ENCODE results near the gene CDX1.

CDX1 gene

DNA sequence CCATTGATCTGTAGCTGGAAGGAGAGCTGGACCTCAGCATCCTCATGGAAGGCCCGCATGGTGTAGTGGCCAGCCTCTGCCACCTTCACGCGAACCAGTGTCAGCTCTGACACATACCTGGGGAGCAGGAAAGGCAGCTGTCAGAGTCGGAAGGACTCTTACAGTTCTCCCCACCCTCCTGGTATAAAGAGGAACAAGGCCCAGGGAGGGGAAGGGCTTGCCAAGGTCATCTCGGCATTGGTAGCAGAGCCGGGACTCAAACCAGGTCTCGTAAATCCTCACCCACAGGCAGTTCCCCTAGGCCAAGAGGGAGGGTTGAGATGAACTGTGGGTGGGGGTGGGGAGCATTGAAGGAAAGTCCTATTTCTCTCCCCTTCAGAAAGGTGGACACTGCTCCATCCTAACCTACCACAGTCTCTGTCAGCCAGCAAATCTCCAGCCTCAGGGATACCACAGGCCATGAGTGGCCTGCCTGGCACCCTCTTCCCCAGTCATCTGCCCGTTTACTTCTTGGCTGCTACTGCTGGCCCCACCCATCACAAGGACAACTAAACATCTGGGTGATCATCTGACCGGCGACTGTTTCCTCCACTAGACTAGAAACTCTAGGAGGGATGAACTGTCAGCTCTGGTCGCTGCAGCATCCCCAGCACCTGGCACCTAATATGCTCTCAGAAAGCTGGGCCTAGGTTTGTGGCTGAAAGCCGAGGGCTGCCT, 34.4 kb upstream of the CDX1 start:
- peak; percentile 28 for DNase-seq

DNA sequence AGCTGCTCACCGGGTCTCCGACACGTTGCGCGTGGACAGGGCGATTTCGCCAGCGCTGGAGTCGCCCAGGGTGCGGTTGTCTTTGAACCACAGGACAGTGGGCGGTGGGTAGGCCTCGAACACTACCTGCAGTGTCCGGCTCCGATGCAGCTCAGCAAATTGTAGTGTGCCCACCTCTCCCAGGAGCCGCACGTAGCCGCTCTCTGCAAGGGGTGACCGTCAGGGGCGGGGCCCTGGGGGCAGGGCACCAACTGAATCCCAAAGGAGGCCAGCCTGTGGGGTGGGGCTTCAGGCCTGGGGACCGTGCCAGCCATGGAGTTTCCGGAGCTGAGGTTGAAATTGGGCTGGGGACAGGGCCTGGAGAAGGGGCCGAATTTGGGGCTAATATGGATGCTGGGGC, 33.8 kb upstream of the CDX1 start:
- peak; percentile 24 for DNase-seq

DNA sequence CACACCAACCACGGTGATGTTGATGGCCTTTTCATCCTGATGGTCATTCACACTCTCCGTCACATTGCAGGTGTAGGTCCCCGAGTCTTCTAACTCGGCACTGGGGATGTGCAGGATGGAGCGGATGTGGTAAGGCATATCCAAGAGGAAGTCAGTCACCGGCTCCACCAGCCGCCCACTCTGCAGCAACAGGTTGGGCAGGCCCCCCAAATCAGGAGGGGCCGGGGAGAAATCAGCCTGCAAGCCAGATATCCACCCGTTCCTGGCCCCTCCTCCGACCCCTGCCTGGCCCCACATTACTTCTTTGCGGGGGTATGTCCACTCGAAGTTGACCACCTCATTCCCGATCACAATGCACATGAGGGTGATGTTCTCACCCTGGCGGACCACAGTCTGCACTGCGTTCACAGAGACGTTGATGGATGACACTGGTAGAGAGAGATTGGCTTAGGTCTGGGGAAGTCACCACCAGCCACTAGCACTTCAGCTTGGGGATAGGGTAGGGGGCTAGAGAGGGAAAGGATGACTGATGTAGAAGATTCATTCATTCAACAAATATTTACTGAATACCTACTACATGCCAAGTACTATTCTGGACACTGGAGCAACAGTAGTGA, 32.9 kb upstream of the CDX1 start:
- peak; percentile 19 for DNase-seq

DNA sequence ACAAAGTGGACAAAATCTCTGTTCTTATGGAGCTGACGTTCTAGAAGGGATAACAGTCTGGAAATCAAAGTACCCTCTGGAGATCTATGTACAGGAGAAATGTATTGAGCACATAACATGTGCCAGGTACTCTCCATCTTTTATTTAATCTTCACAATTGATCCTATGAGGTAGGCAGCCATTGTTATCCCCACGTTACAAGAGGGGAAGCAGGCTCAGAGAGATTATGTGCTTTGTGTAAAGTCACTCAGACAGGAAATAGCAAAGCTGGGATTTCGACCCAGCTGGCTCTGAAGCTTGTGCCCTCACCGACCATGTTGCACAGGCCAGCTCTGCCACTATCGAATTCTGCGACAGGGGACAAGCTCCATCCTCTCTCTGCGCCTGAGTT, 32.4 kb upstream of the CDX1 start:
- DNase-seq: no peak

DNA sequence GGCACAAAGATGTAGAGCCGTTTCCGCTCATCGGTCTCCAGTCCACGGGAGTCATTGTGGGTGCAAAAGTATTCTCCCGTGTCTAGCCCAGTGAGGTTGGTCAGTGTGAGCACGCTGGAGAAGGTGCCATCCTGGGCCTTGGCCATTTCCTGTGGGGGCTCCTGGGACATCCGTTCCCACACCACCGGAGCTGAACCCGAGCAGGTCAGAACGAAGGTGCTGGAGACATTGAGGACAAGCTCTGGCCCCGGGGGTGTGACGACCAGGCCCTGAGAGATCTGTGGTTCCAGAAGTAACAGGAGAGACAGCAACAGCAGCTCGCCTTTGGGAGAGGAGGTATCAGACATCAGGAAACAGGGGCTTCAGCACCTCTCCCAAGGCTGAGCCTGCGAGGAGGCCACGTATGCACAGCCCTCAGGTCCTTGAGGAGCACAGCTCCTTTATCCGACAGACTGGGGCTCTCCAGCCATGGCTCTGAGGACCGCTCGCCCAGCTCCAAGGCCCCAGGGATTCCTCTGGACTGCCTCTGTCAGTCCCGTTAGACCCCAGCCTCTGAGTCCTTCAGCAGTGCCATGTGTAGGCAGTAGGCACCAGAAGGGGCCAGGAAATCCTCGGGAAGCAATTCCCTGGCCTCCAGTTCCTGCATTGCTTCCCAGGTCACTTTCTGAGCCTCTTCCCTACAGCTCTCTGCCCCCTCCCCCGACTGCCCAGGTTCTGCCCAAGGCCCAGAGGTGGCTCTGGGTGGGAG, 30.8 kb upstream of the CDX1 start:
- DNase-seq: no peak

DNA sequence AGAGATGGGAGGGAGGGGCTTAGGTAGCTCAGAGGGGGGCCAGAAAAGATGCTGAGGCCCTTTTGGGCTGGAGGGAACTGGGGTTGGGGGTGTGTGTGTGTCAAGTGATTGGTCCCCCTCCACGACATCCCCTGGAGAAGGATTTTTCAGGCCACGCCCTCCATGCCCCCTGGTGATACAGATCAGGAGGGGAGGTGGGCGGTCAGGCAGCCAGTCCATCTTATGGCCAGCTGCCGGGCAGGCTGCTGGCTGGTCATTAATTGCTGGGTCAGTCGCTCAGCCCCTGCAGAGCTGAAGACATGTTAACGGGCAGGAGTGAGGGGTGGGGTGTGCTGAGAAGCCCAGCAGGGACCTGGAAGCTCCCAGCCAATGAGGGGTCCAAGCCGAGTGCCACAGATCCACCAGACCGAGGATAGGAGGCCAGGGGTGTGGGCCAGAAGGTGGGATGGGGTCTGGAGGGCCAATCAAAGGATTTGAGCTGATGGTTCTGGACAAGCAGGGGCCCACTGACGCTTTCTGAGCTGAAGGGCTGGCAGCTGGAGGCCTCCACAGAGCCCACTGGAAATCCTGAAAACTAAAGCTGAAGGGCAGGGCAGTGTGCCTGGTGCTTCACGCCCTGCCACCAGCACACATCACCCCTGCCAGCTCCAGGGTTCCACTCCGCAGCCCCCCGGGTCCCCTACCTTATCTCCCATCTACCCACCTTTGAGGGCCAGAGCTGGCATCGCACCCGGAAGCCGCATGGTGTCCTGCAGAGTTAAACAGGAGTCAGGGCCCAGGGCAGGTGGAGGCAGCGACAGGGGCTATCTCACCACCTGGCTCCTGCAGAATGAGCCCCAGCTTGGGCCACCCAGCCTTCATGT, 30.0 kb upstream of the CDX1 start:
- no peak for DNase-seq

DNA sequence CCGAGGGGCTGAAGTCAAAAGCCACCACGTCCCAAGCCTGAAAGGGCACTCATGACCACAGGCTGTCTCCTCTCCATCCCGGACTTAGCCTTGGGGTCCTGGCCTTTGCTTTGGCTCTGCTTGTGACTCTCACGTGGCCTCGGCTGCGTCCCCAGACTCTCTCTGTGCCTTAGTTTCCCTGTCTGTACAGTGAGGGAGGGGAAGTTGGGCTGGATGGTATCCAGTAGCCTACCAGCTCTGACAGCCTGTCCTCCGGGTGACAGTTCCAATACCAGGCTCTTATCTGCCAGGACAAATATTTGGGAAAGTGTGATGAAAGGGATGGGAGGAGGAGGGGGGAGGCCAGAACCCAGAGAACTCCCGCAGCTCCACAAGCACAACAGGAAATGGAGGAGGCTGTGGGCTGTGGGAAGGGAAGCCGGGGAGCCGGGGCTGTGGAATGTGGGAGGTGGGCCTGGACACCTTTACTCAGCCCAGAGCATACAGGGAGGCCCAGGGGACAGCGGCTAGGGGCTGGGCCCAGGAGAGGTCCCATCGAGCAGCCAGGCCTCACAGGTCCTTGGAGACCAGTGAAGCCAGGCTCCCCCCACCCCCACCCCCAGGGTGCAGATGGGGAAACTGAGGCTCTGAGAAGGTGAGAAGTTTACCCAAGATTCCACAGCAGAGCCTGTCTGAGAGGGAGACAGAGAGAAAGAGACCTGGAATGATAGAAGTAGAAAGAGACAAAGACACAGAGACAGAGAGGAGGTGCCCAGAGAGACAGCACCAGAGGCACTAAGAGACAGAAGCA, 29.2 kb upstream of the CDX1 start:
- DNase-seq: peak; percentile 43

DNA sequence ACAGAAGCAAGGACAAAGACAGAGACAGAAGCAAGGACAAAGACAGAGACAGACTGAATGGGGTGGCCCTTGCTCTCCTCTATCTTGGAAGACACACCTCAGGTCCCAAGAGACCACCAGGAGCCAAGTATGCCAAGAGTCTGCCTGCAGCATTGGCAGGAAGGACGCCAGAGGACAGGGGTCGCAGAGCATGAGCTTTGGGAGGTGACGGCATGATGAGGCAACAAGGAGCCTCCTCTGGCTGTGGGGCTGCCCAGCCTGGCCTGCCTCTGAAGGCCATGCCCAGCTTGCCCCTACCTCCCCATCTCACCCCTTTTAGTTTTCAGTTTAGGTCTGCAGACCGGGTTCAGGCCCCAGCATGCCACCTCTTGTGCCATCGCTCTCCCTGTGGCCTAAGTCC, 28.6 kb upstream of the CDX1 start:
- peak; percentile 36 for DNase-seq

DNA sequence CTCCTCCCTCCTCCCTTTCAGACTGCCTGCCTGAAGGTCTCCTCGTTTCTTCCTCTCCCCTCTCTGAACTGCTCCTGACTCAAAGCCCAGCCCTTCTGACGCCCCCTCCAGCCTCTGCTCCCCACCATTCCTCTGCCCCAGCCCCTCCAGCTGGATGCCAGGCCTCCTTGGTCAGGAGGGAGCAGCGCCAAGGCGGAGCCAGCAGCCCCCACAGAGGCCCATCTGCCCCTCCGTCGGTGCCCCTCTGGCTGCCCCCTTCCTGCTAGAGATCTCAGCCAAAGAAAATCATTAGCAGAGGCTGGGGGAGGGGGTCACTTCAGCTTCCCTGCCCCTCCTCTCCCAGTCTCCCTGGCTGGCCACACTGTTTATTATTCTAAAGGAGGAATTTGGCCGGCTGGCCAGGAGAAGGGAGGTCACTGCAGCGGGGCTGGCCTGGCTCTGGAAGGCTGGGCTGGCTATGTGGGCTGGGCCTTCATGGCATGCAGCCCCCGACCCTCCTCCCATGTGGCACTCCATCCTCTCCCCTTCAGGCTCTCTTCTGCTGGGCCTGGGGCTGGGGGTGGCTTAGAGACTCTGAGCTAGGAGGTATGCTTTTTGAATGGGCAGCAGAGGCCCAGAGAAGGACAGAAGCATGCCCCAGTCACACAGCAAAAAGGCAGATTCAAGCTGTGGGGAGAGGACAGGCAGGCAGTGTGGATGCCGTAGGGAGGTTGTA, 27.9 kb upstream of the CDX1 start:
- DNase-seq: peak; percentile 86

DNA sequence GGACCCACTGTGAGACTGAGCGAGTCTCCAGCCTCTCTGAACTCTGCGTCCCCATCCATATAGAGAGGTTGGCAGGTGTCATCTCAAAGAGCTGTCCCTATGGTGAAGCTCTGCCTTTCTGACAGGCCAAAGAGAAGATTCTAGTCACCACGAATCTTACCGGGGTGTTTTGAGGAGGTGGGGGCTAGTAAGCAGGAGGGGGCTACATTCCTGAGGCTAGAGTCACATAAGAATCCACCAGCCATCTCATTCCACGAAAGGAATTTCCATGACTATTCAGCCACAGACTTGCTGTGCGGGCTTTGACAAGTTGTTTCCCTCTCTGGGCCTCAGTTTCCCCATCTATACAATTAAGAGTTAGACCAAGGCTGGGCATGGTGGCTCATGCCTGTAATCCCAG, 27.2 kb upstream of the CDX1 start:
- DNase-seq: peak; percentile 17

DNA sequence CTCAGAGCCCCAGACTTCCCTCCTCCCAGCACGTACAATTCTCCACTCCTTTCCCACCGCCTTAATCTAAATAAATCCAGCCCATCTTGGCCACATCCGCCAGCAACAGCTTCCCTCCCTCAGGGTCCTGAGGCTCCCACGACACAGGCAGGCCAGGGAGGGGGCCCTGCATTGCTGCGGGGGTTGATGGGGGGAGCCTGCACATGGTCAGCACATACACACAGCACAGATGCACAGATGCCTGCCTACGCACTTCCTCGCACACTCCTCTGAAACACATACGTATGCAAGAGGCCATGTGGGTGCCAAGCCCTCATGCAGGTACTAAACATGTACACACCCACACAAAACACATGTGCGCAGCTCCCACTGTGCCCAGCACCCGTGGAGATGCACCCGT, 25.7 kb upstream of the CDX1 start:
- peak; percentile 62 for DNase-seq

DNA sequence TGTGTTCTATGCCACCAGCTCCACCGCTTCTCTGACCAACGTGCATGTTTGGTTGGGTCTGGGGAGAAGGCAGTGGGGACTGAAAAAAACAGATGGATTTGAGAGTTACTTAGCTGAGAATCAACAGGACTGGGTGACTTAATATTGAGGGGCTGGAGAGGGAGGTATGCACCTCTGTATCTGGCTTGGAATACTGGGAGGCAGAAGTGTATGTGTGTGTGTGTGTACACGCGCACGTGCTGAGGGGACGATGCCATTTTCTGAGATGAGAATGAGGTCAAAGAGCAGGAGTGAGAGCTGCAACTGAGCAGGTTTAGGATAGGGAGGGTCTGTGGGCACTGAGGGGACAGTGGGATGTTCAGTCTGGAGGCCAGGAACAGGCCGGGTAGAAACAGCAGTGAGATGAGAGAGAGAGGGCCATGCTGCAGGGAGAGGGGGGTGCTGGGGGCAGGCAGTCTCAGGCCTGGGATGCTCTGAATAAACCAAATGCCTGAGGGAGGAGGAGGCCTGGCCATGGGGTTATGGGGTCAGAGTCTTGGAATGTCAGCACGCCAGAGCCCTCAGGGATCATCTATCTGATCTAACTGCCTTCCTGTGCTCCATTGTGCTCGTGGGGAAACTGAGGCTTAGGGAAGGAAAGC, 24.9 kb upstream of the CDX1 start:
- DNase-seq: peak; percentile 29

DNA sequence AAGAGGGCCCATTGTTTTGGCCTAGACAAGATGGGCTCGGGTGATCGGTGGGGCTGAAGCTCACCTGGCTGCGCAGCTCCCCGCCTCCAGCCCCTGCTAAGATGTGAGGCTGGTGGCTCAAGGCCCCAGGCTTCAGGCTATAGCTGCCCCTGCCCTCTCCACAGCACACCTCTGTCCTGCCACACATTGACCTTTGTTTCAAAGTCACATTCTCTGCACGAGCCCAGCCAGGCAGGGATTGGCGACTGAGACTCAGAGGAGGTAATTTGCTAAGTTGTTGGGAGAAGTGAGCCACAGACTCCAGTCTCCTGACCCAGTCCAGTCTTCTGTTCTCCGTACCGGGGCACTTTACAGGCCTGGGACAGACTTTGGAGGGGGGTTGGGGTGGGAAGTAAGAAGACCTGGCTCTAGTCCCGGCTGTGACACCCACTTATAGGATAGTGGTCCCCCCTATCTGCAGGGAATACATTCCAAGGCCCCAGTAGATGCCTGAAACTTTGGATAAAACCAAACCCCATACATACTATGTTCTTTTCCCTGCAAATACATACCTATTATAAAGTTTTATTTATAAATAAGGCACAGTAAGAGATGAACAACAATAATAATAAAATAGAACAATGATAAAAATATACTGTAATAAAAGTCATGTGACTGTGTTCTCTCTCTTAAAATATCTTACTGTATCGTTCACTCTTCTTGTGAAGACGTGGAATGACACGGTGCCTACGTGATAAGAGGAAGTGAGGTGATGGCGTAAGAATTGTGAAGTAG, 24.2 kb upstream of the CDX1 start:
- DNase-seq: no peak

DNA sequence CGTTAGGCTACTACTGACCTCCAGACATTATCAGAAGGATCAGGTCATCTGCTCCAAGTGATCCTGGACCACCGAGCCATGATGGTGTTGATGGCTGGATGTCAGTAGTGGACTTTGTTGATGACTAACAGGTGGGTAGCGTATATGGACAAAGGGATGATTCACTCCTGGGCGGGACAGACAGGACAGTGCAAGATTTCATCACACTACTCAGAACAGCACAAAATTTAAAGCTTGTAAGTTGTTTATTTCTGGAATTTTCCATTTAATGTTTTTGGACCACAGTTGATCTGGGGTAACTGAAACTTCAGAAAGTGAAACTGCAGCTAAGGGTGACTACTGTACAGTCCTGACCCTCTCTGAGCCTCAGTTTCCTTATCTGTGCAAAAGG, 23.6 kb upstream of the CDX1 start:
- no peak for DNase-seq

DNA sequence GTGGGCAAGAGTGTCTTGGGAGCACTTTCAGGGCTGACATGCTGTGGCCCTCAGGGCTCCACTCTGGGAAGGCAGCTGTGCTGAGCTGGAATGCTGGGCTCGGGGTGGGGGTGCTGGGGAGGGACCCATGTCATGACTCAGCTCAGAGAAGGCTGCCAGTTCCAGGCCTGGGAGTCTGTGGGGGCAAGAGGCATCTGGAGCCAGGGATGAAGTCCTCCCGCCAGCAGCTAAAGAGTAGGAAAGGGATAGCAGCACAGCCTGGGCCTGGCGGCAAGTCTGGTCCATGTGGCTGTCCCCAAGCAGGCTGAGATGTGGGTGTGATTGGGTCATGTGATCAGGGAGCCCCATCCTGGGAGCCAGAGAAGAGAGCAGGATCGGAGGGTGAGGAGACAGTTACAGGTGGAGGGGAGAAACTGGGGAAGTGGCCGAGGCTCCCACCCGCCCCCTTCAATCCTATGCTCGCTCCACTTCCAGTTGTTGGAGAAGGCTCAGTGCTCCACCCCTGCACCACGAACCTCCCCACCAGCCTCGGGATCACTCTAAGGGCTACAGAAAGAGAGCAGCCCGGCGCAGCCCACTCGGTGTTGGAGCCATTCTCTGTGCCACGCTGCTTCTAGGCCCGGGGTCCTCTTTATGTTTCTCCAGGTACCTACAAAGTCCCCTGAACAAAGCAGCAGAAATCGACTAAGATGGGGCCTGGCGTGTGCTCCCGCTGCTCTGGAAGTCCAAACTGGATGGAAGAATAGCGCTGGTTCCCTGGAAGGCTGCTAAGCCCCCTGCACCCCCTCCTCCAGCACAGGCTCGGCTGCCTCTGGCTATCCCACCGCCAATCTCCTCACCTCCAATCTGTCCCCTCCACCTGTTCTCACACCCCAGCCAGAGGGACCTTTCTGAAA, 23.0 kb upstream of the CDX1 start:
- DNase-seq: peak; percentile 82

DNA sequence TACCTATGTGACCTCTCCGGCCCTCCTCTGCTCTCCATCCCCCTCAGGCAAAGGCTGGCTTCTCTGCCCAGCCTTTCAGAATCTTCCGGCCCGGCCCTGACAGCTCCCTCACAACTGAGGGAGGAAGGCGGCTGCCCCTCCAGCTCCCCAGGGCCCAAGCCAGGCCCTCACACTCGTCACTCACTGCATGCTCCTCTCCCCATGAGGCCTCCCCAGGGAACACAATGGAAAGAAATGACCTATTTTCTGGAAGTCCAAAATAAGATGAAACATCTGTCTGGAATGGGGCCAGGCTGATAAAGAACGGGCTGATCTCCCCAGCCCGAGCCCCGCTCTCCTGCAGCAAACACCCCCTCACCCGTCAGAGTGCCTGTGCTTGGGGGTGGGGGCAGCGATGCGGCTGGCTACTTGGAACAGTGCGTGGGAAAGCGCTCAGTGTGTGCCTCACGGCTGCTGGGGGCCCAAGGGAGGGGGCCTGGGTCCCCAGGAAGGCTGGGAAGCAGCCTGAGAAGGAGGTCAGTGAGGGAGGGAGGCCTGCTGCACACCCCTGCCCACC, 22.3 kb upstream of the CDX1 start:
- no peak for DNase-seq

DNA sequence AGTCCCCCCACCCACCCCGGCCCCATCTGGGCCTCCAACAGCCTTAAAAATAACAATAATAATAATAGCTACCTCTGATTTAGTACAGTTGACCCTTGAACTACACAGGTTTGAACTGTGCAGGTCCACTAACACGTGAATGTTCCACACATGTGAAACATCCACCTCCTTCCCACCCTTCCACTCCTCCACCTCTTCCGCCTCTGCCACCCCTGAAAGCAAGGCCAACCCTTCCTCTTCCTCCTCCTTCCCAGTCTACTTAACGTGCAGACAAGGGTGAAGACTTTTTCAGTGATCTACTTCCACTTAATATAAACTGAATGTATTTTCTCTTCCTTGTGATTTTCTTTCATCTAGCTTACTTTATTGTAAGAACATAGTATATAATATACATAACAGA, 21.7 kb upstream of the CDX1 start:
- no peak for DNase-seq

DNA sequence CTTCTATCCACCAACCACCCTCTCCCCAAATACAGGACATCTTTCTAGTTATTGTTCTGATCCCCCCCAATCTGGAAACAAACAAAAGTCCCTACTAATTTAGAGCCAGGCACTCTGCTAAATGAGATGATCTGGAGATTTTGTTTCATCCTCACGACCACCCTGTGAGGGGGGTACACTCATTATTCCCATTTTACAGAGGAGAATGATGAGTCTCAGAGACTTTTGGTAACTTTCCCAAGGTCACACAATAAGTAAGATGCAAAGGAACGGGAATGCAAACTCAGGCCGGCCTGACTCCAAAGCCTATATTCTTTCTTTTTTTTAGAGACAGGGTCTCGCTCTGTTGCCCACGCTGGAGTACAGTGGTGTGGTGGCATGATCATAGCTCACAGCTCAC, 20.3 kb upstream of the CDX1 start:
- no peak for DNase-seq

Measured in femur (tissue), 1 donor.